BJ (cell line): ENCODE results near the gene SKP1. TPM values are rescaled to one million over a fixed set of nuclear protein-coding genes. Genes with fewer than 3 reads are reported as not detected.
"Not testable (repeated sequence)": the region's sequence is repeated elsewhere in the genome, so short reads cannot be mapped to it uniquely, and the experiment has no call there.

Experiments
- CTCF ChIA-PET: fragments of 350-600 bp; formaldehyde crosslinking; extraction: SDS; loops from one replicate; lab custom pipeline; 2021; ENCODE audit warnings: antibody characterized with exemption, inconsistent platforms; lab: Yijun Ruan, JAX
- POLR2A ChIA-PET: fragments of 300-600 bp; sonication (Branson Sonifier 250); formaldehyde crosslinking; extraction: SDS; loops from one replicate; lab custom pipeline; 2021; ENCODE audit warnings: antibody characterized with exemption; lab: Charles Lee
- DNase-seq: peaks from one replicate; pipeline ENCODE4 v3.0.0-alpha.2; 2011; ENCODE audit warnings: low read depth
- H3K27me3 ChIP-seq: 2 replicates; pipeline ENCODE4 v1.6.0; 2011; ENCODE audit warnings: low read length; ENCODE audit not compliant: control insufficient read depth, insufficient read depth
- H3K36me3 ChIP-seq: 2 replicates; pipeline ENCODE4 v1.5.1; 2011; ENCODE audit warnings: low read length; ENCODE audit not compliant: control insufficient read depth, insufficient read depth
- H3K4me3 ChIP-seq: 2 replicates; pipeline ENCODE4 v1.5.1; 2011; ENCODE audit warnings: low read depth, mild to moderate bottlenecking, control low read depth, low read length
- CTCF ChIP-seq: IDR thresholded peaks from 2 replicates; pipeline ENCODE4 v1.5.1; 2011; ENCODE audit warnings: low read depth, mild to moderate bottlenecking, control low read depth, inconsistent platforms, low read length, moderate library complexity; ENCODE audit not compliant: insufficient read depth
- polyA minus RNA-seq: library from RNA; depleted of rRNA, polyadenylated mRNA; stranded (reverse); fragments of >200 nt; gene quantifications from 2 replicates; pipeline ENCODE4 v1.2.3, GENCODE V29; 2011; rRNA and poly(A)+ RNA removed
- polyA plus RNA-seq: library from polyadenylated mRNA; depleted of rRNA; stranded (reverse); fragments of >200 nt; gene quantifications from 2 replicates; pipeline ENCODE4 v1.2.3, GENCODE V29; 2011; rRNA removed

The SKP1 gene
- polyA plus RNA-seq (183 and 496 TPM in 2 replicates), polyA minus RNA-seq (61.2 and 62.3 TPM in 2 replicates)

- TF ChIP-seq CTCF, result no peak
- no peak for DNase-seq
- ChIA-PET POLR2A (interaction anchor here (0.5 to 0.7 kb wide), 2 partner anchors 8 to 14 kb away, joined by 3 to 4 read pairs; no protein-coding TSS in a partner anchor), CTCF (interaction anchor here (0.6 to 3.4 kb wide), 9 partner anchors 8 to 410 kb away, joined by 3 to 10 read pairs (median 5); no protein-coding TSS in a partner anchor)
- no peaks in the 10 kb centered on the region for H3K27me3 ChIP-seq
- peak within 1 kb of the TSS; percentile 98 for H3K4me3 ChIP-seq
- H3K36me3 ChIP-seq, result peaks cover 3% of the 10 kb centered on the region
Observed at GRCh38 chr5:134176511-134177368, at the start of gene SKP1. TSS of gene SKP1 (minus strand) at chr5:134176950. CDS start at chr5:134174022, 2,928 bp downstream.

- POLR2A ChIA-PET, result interaction anchor here (0.8 to 1.4 kb wide), 2 partner anchors 21 to 27 kb away, joined by 3 to 10 read pairs; no protein-coding TSS in a partner anchor
- TF ChIP-seq CTCF, result no peak
- peak; percentile 98 for DNase-seq
- Histone ChIP-seq H3K36me3 (no peaks in the 10 kb centered on the region), H3K4me3 (peak within 1 kb of the TSS; percentile 99), H3K27me3 (no peaks in the 10 kb centered on the region)
- CTCF ChIA-PET, result interaction anchor here (0.6 to 2.7 kb wide), 4 partner anchors 16 to 42 kb away, joined by 3 to 7 read pairs (median 3); no protein-coding TSS in a partner anchor
Observed at GRCh38 chr5:134225780-134226440, 49.2 kb upstream of the SKP1 start, which contains the start of gene PPP2CA. TSS of gene PPP2CA (minus strand) at chr5:134226073. CDS start at chr5:134225861, 212 bp downstream.

- Histone ChIP-seq H3K4me3 (peak overlapping the region; percentile 99), H3K27me3 (no peaks in the 10 kb centered on the region), H3K36me3 (no peaks in the 10 kb centered on the region)
- peak; percentile 30 for TF ChIP-seq CTCF
- no peak for DNase-seq
- POLR2A ChIA-PET, result interaction anchor here (0.6 to 1.4 kb wide), 2 partner anchors 28 to 889 kb away, joined by 6 to 10 read pairs; no protein-coding TSS in a partner anchor
- CTCF ChIA-PET, result interaction anchor here (0.8 to 2.7 kb wide), 5 partner anchors 17 to 362 kb away, joined by 3 to 7 read pairs (median 4); no protein-coding TSS in a partner anchor
Observed at GRCh38 chr5:134224888-134225779, 48.4 kb upstream of the SKP1 start.

GRCh38 chr5:134223406-134224248 is 46.9 kb upstream of the SKP1 start:
- CTCF ChIA-PET, result interaction anchor here (0.9 to 2.7 kb wide), 3 partner anchors 38 to 184 kb away, joined by 4 to 7 read pairs (median 4); no protein-coding TSS in a partner anchor
- no peak for DNase-seq
- POLR2A ChIA-PET, result no interaction called here
- H3K27me3 ChIP-seq, result no peaks in the 10 kb centered on the region
- TF ChIP-seq CTCF, result no peak
- peak overlapping the region; percentile 99 for H3K4me3 ChIP-seq
- no peaks in the 10 kb centered on the region for H3K36me3 ChIP-seq

- DNase-seq, H3K36me3 ChIP-seq, POLR2A ChIA-PET, H3K27me3 ChIP-seq, H3K4me3 ChIP-seq: not testable (repeated sequence)
- CTCF ChIA-PET, result interaction anchor here (1.2 to 1.4 kb wide), 2 partner anchors 10 to 31 kb away, joined by 3 to 4 read pairs; no protein-coding TSS in a partner anchor
Observed at GRCh38 chr5:134221690-134222089, 44.9 kb upstream of the SKP1 start.
